ENCODE measurements around the gene C1GALT1.
A peak's percentile ranks its signal among the peaks of the same experiment; 100 is the strongest.
"Not testable (repeated sequence)": the region's sequence is repeated elsewhere in the genome, so short reads cannot be mapped to it uniquely, and the experiment has no call there.

The C1GALT1 gene

DNA sequence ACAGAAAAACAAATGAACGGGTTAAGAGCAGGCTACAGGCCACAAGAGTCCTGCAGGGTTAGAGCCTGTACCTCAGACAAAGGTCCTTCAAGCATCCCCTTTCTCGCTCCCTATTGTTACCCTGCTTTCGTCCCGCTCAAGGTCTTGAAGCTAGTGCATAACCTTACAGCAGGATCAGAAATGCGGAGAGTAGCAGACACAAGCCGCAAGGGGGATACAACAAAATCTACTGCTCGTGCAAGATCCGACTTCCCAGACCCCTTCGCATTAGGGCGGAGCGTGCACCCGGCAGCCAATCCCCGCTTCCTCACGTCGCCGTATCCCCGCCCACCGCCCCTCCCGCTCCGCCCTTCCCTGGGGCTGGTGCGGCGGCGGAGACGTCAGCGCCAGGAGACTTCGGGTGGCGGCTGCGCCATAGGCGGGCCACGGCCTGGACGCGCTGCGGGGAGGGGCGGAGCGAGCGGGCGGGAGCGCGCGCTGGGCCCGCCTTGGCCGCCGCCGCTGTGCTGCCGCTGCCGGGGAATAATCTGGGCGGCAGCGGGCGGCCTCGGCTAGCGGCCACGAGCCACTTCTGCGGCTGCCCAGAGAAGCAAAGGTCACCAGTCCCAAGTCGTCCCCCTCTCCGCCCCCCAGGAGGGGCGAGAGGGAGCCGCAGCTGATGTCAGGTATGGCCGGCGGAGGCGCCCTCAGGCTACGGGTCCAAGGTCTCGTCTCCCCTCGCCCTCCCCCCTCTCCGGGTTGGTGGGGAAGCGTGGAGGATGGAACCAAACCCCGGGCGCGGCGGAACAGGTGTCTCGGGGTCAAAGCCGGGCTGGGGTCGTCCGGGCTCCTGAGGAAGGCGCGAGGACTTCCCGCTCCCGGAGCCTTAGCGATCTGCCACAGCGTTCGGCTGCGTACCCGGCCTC is at the start of gene C1GALT1:
Gene C1GALT1 (plus strand): TSS at position 389 of the 905 bp plus-strand sequence. CDS start 51,776 bp downstream, outside the sequence.
- DNase-seq (ENCODE audit: low read depth in 2 of 2): peak; percentile 96

DNA sequence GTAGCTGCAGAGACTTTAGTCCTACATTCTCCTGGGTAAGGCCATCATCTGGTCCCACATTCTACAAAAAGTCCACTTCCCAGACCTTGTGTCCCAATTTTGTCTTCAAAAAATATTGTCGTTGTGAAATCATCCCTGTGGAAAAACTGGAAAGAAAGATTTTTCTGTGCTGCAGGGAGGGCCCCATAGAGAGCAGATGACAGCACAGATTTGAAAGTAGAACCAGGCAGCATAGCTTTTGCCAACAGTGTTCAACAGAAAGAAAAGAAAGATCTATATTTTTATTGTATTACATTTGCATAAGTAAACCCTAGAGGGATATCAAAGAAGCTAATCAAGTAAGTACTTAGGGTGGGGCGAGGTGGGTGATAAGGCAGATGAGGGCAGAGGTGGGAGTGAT is 48.3 kb upstream of the C1GALT1 start:
- no peak for DNase-seq (ENCODE audit: low read depth in 2 of 2)

DNA sequence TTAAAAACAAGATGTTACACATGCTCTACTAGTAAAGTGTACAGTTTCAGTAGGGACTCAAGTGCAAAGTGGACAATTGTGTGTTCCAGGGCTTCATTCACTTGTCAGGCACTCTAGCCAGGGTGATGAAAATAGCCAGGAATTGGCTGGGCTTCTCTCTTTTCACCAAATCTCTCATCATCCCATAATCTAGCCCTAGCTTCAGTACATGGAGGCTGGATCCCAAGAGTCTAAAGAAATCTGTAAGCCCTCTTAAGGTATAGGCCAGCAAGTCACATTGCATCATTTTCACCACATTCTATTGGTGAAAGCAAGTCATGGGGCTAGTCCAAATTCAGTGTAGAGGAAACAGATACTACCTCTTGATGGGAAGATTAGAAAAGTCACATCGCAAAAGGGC is 47.3 kb upstream of the C1GALT1 start:
- no peak for DNase-seq (ENCODE audit: low read depth in 2 of 2)

DNA sequence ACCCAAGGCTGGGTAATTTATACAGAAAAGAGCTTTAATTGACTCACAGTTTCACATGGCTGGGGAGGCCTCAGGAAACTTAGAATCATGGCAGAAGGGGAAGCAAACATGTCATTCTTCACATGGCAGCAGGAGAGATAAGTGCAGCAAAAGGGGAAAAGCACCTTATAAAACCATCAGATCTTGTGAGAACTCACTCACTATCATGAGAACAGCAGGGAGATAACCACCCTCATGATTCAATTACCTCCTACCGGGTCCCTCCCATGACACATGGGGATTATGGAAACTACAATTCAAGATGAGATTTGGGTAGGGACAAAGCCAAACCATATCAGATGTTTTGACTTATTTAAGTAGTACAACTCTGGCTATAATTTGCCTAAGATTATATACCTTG is 46.4 kb upstream of the C1GALT1 start:
- not testable (repeated sequence) for DNase-seq (ENCODE audit: low read depth in 2 of 2)

DNA sequence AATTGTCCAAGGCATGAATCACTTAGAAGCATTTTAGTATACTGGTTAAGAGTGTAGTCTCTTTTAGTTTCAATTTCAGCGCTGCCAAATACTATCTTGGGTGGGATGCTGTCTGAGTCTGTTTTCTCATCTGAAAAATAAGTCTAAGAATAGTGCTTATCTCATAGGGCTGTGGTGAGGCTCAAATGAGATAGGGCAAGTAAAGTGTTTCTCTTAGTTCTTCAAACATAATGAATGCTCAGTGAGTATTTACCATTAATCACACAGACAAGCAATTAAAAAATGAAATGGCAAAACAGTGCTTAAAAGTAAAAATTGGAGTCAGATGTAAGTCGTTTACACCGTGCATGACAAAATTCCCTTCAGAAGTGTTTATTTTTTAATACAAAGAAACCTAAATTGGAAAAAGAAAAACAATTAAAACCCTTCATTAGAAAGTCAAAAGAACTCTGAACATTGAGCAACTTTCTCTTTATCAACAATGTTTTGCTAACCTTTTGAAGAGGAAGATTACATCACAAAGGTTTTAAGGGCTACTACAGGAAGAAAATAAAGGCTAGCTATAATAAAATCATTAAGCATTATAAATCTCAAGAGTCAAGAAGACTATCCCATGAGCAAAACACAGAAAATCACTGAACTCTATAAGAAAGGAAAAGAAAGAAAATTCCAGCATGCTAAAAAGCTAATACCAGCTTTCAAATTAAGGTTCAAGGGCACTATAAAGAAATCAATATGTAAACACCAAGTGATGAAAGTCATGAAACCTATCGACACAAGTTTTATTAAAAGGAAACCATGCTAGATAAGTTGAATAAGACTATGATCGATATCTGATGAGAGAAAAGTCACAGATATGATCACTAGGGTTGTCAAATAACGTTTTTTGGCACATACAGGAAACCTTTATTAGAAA is 45.6 kb upstream of the C1GALT1 start:
- DNase-seq (ENCODE audit: low read depth in 2 of 2): no peak

DNA sequence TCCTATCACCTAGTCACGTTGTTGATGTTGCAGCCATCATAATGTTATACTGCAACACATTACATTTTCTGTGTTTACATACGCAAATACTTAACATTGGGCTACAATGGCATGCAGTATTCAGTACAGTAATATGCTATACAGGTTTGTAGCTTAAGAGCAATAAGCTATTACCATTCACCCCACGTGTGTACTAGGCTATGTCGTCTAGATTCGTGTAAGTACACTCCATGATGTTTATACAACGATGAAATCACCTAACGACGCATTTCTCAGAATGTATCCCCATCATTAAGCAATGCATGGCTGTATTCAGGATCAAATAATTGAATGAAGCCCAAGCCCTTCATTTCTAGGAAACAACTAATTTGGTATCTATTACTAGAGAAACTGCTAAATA is 43.4 kb upstream of the C1GALT1 start:
- DNase-seq (ENCODE audit: low read depth in 2 of 2): no peak

DNA sequence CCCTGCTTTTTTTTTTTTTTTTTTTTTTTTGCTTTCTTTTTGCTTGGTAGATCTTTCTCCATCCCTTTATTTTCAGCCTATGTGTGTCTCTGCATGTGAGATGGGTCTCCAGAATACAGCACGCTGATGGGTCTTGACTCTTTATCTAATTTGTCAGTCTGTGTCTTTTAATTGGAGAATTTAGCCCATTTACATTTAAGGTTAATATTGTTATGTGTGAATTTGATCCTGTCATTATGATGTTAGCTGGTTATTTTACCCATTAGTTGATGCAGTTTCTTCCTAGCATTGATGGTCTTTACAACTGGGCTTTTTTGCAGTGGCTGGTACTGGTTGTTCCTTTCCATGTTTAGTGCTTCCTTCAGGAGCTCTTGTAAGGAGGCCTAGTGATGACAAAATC is 38.9 kb upstream of the C1GALT1 start:
- not testable (repeated sequence) for DNase-seq (ENCODE audit: low read depth in 2 of 2)

DNA sequence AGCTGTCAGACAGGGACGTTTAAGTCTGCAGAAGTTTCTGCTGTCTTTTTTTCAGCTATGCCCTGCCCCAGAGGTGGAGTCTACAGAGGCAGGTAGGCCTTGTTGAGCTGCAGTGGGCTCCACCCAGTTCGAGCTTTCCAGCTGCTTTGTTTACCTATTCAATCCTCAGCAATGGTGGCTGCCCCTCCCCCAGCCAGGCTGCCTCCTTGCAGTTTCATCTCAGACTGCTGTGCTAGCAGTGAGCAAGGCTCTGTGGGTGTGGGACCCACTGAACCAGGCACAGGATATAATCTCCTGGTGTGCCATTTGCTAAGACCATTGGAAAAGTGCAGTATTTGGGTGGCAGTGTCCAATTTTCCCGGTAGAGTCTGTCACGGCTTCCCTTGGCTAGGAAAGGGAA is 37.2 kb upstream of the C1GALT1 start:
- DNase-seq (ENCODE audit: low read depth in 2 of 2): not testable (repeated sequence)

DNA sequence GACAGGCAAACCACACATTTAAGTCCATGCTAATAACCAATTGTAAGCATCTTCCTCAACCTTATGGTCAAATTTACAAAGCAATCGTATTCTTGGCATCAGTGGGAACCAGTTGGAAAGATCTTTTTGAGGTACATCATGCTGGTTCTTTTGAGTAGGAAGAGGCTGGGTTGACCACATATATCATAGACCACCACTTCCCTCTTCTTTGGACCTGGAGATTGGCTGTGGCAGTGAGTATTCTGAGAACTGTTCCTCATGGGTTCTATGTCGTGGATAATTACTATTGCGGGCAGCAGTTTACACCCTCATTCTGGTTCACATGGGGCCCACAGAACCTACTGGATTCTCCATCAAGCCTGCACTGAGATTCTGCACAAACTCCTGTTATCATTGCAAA is 35.5 kb upstream of the C1GALT1 start:
- DNase-seq (ENCODE audit: low read depth in 2 of 2): no peak

DNA sequence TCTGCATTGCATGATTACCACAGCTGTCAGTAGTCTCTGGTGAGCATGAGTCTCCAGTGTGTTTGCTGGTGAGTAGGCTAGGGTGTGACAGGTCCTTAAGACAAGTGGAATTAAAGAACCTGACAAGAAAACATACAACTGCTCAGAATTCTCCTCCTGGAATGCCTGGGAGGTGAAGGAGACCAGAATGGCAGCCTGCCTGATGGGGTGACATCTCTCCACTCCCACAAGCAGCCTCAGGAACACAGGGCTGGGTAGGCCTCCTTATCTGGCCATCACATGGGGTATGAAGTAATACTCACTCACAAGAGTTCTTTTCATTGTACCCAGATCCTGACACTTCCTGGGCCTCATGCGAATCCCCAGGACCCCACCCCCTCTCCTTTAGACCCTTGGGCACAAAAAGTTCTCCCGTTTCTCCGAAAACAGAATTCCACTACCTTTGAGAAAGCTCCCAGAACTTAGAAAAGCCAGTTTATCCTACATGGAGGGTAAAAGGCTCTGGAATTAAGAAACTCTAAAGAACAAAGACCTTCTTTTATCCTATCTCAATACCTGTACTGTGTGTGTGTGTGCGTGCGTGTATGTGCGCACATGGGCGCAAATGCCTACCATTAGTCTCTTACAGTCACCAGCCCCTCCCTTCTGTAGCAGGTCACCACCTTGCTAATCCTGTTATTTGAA is 33.4 kb upstream of the C1GALT1 start:
- no peak for DNase-seq (ENCODE audit: low read depth in 2 of 2)

DNA sequence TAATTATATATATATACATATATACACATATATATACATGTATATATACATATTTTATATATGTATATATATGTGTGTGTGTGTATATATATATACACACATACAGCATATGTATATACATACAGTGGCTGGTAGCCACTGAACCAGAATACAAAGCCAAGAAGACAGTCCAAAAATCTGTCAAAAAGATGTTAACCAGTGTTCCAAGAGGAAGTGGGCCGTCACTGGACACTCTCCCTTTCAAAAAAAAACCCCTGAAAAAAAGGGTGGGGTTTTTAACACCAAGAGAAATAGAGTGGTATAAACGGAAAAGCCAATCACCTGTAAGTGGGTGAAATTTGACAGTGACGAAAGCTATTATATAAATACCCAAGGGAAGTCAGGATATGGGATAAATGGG is 31.1 kb upstream of the C1GALT1 start:
- no peak for DNase-seq (ENCODE audit: low read depth in 2 of 2)

DNA sequence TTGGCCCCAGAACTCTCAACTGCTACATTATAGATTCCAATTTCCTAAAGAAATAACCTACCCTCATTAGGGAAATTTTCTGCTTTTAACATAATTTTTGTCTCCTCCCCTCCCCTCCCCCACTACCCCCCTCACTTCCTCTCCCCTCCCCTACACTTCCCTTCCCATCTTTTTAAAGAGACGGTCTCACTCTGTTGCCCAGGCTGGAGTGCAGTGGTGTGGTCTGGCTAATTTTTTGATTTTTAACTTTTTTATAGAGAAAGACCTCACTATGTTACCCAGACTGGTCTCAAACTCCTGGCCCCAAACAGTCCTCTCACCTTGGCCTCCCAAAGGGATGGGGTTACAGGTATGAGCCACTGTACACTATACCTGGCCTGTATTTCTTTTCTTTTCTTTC is 30.5 kb upstream of the C1GALT1 start:
- no peak for DNase-seq (ENCODE audit: low read depth in 2 of 2)

DNA sequence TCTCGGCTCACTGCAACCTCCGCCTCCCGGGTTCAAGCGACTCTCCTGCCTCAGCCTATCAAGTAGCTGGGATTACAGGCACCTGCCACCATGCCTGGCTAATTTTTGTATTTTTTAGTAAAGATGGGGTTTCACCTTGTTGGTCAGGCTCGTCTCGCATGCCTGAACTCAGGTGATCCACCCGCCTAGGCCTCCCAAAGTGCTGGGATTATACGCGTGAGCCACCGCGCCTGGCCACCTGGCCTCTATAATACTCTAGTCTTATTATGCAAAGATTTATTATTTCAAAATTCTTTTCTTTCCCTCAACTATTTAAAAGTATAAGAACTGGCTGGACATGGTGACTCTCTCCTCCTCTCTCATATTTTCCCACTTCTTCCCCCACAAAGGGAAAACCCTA is 30.0 kb upstream of the C1GALT1 start:
- DNase-seq (ENCODE audit: low read depth in 2 of 2): no peak

DNA sequence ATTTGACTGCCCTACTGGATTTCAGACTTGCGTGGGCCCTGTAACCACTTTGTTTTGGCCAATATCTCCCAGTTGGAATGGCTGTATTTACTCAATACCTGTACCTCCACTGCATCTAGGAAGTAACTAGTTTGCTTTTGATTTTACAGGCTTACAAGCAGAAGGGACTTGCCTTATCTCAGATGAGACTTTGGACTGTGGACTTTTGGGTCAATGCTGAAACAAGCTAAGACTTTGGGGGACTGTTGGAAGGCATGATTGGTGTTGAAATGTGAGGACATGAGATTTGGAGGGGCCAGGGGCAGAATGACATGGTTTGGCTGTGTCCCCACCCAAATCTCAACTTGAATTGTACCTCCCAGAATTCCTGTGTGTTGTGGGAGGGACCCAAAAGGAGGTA is 28.0 kb upstream of the C1GALT1 start:
- not testable (repeated sequence) for DNase-seq (ENCODE audit: low read depth in 2 of 2)

DNA sequence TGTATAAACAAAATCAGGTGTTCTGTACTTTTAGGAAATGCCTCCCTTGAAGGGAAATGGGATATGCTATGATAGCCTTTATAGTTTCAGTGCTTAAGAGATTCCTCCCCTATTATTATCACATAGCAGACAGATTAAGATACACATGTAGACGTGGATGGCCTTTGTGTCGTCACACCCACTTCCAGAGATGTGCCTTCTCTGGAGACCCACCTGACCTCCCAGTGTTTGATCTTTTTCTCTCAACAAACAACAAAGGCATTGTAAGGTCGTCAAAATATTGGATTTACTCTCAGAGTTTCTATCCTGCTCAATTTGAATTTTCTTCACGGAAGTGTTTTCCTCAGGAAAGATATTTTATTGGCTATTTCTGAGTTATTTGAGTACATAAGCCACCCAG is 25.7 kb upstream of the C1GALT1 start:
- DNase-seq (ENCODE audit: low read depth in 2 of 2): no peak

DNA sequence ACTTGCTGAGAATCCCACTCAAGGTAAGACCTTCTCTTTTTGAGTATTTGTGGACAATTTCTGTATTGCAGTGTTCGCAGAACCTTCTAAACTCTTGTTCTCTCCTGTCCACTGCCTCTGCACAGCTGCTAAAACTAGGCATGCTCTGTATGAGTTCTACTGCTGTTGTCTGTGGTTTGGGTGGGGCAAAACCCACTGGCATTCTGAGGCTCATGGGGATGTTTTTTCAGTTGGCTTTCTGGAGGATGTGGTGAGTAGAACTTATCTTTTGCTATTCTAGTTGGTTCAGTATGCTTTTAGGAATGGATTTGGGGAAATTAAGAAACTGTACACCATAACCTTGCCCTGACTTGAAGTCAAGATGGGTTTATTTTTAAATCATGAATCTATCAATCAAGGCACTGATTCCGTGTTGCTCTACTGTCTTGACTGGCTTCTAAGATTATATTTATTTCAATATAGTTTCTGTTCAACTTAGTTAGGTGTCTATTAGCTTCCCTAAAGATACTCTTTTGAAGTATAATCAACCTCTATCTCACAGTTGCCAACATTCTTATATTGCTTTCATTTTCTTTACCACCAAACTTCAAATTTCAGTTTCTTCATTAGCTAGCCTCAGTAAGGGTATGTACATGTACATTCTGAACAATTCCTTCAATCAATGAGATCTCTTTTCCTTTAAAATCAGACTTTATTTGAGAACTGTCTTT is 25.0 kb upstream of the C1GALT1 start:
- DNase-seq (ENCODE audit: low read depth in 2 of 2): peak in 1 of 2 donors; percentile 26

DNA sequence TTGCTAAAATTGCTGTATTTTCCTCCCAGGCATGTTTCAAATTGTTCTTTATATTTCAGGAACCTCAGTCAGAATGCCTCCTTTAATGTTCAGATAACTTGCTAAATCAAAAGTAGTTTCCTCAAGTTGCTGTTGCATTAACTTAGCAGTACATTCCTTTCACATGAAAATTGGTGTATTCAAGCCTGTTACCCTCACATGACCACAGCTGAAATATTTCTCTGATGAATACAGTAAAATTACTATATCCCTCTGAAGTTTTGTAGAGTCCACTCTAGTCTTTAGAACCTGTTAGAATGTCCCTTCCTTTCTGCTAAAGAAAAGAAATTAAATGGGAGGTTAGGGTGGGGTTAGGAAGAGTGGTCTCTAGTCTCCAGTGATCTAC is 24.5 kb upstream of the C1GALT1 start:
- no peak for DNase-seq (ENCODE audit: low read depth in 2 of 2)

DNA sequence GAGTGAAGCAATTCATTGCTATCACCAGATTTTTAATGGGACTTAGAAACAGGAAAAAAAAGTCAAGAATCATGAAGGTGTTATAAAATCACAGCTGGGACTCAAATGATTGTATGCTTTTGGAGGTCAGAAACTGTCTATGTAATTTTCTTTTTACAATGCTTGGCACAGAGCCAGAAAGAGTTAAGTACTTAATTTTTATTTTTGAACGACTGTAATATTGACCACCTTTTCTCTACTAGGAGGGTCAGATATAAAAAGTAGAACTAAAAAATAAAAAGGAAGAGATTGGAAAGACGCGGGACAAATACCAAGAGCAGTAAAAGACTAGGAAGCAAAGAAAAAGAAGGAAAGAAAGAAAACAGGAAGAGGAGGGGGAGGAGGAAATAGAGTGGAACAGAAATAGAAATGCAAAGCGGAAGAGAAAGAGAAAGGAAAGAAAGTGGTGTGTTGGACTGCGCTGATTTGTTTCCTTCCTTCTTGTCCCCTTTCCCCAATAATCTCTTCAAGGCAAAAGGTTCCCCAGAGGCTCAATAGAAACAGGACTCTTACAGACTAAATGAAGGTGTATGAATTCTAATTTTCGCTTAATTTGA is 23.2 kb upstream of the C1GALT1 start:
- DNase-seq (ENCODE audit: low read depth in 2 of 2): no peak

DNA sequence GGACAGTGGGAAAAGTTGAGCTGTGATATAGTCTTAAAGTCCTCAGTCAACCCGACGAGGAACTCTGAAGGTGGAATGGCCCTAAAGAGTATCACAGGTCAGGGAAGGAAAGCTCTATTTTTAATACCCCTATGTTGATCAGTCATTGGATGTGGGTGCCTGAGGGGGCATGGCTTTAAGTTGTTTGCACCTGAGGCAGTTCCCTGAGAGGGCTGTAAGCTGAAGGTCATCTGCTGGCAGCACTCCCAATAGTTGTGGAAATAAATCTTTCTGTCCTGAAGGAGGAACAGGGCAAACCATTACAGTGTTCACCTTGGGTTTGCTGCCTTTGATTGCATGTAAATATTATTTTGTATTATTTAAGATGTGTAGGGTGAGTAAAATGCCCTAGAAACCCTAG is 17.8 kb upstream of the C1GALT1 start:
- no peak for DNase-seq (ENCODE audit: low read depth in 2 of 2)

DNA sequence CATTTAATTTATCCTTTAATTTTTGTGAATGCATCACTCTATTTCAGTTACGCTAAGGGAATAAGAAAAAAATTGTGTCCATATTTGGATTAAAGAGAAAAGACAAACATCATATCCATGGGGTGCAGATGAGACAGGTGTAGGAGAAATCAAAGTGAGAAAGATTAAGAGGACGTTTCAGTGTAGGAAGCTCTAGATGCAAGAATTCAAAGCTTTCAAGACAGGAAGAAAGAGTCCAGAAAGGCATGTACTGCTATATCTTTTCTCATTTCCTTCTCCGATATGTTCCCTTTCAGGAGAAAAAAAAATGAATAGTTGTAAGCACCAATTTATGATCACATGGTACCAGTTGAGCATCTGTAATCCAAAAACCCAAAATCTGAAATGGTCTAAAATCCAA is 17.0 kb upstream of the C1GALT1 start:
- no peak for DNase-seq (ENCODE audit: low read depth in 2 of 2)

DNA sequence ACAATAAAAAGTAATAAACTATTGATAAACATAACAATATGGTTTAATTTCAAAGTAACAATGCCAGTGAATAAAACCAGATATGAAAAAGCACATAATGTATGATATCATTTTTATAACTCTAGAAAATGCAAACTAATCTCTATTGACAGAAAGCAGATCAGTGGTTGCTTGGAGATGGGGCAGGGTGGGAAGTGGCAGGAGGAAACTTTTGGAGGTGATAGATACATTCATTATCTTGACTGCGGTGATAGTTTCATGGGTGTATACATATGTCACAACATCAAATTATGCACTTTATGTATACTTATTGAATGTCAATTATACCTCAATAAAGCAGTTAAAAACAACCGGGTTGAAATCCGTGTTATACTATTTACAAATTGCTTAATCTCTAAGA is 16.0 kb upstream of the C1GALT1 start:
- no peak for DNase-seq (ENCODE audit: low read depth in 2 of 2)

All from stimulated activated CD8-positive, alpha-beta memory T cell treated with anti-CD3 and anti-CD28 coated beads, Interleukin-15, amount 100 ng/mL, for 4 hours (primary cell).